ENCODE measurements around the gene DAAM1.

The DAAM1 gene

DNA sequence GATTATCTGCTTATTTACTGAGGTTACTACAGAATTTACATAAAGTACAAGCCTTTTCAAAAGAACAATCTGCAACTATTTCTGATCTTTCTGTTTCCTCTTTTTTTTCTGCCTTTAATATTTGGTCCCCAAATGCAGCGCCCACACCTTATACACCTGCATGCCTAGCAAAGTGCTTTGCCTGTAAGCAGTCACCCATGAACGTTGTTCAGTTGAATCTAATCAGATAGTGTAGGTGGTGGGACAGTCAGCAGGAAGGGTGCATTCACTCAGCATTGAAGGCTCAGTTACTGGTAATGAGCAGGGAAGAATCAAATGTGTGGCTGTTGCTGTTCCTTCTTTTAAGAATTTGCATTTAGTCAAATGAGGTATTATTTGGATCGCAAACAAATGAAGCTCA is 168.3 kb downstream of the DAAM1 start:
- TF ChIP-seq, protein P1, sequence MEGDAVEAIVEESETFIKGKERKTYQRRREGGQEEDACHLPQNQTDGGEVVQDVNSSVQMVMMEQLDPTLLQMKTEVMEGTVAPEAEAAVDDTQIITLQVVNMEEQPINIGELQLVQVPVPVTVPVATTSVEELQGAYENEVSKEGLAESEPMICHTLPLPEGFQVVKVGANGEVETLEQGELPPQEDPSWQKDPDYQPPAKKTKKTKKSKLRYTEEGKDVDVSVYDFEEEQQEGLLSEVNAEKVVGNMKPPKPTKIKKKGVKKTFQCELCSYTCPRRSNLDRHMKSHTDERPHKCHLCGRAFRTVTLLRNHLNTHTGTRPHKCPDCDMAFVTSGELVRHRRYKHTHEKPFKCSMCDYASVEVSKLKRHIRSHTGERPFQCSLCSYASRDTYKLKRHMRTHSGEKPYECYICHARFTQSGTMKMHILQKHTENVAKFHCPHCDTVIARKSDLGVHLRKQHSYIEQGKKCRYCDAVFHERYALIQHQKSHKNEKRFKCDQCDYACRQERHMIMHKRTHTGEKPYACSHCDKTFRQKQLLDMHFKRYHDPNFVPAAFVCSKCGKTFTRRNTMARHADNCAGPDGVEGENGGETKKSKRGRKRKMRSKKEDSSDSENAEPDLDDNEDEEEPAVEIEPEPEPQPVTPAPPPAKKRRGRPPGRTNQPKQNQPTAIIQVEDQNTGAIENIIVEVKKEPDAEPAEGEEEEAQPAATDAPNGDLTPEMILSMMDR (conservative IDR thresholded peaks at IDR 0.05; ENCODE audit: low read depth, low read length), result no peak
- DNase-seq (ENCODE audit: low read depth), result no peak
- no peak overlapping the region for H3K4me3 ChIP-seq (ENCODE audit: low read depth, low read length)

DNA sequence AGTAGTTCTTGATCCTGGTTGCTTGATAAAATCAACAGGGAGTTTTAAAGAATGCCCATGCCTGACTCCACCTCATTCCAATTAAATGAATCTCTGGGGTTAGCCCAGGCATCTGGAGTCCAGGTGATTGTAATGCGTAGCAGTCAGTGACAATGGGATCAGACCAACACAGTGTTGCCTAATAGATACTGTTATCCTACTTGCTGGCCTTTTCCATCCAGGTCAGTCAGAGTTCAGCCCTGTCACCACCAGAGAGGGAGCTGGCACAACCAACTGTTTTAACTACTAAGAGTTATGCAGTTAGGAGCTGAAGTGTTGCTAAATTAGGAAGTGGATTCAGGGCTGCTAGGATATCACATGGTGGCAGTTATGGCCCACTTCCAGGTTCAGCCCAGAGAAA is 169.6 kb downstream of the DAAM1 start:
- peak; percentile 79 for DNase-seq (ENCODE audit: low read depth)
- no peak overlapping the region for H3K4me3 ChIP-seq (ENCODE audit: low read depth, low read length)
- TF ChIP-seq, protein P1 (conservative IDR thresholded peaks at IDR 0.05; ENCODE audit: low read depth, low read length), result no peak

DNA sequence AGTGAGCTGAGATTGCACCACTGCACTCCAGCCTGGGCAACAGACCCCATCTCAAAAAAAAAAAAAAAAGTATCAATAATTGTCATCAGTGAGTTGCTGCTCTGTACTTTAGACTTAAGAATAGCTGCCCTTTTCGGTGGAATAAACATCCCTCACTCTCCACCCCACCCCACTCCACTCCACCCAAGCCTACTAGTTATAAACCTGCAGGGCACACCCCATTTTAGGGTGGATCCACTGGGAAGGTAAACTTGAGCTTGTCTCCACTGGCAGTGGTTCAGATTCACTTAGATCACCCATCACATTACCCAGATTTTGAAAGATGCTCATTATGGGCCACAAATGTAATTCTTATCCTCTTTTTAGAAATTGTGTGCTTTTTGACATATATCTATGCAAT is 170.3 kb downstream of the DAAM1 start:
- DNase-seq (ENCODE audit: low read depth), result no peak
- no peak overlapping the region for H3K4me3 ChIP-seq (ENCODE audit: low read depth, low read length)
- TF ChIP-seq, protein P1 (conservative IDR thresholded peaks at IDR 0.05; ENCODE audit: low read depth, low read length), result no peak

DNA sequence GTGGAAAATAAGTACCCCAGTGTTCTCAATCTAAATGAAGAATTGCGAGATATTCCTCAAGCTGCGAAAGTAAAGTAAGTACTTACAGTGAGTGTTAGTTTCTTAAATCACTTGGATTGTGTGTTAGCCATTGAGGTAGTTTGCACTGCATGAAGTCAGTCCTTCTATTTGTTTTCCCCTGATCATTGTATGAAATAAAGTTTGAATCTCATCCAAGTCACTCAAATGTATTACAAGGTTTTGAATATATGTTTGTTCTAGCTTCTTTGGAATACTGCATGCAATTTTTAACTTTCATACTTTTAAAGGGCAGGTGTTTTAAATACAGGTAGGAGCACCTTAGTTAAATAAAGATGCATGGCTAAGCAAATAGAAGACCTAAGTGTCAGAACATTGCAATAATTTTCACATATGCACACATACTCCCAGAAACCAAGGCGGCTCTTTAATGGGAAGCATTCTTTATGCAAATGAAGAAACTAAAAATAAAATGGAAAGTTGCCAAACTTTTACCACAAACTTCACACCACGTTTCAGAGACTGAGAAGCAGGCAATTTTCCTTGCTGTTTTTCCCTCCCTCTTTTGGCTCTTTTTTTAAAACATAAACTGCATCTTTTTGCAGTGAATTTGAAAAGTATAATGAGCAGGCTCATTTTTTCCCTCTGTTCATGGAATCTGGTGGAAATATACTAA is 171.1 kb downstream of the DAAM1 start:
- TF ChIP-seq, protein P1 (conservative IDR thresholded peaks at IDR 0.05; ENCODE audit: low read depth, low read length), result no peak
- DNase-seq (ENCODE audit: low read depth), result peak; percentile 49
- H3K4me3 ChIP-seq (ENCODE audit: low read depth, low read length), result no peak overlapping the region

DNA sequence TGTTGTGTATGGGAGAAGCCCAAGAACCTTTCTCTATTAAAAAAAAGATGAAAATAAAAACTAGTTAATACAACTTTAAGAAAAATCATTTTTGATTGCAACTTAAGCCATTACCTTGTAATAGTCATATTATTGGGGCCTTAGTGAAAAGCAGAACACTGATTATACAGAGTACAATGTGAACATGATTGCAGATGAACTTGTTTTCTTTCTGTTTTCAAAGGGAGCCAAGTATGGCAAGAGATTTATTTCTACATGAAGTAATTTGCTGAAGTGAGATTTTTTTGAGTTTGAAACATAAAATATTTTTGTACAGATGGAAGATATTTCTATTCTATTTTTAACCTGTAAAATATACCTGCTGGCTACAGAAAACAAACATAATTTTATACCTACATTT is 171.8 kb downstream of the DAAM1 start:
- H3K4me3 ChIP-seq (ENCODE audit: low read depth, low read length), result no peak overlapping the region
- DNase-seq (ENCODE audit: low read depth), result no peak
- TF ChIP-seq, protein P1 (conservative IDR thresholded peaks at IDR 0.05; ENCODE audit: low read depth, low read length), result no peak

DNA sequence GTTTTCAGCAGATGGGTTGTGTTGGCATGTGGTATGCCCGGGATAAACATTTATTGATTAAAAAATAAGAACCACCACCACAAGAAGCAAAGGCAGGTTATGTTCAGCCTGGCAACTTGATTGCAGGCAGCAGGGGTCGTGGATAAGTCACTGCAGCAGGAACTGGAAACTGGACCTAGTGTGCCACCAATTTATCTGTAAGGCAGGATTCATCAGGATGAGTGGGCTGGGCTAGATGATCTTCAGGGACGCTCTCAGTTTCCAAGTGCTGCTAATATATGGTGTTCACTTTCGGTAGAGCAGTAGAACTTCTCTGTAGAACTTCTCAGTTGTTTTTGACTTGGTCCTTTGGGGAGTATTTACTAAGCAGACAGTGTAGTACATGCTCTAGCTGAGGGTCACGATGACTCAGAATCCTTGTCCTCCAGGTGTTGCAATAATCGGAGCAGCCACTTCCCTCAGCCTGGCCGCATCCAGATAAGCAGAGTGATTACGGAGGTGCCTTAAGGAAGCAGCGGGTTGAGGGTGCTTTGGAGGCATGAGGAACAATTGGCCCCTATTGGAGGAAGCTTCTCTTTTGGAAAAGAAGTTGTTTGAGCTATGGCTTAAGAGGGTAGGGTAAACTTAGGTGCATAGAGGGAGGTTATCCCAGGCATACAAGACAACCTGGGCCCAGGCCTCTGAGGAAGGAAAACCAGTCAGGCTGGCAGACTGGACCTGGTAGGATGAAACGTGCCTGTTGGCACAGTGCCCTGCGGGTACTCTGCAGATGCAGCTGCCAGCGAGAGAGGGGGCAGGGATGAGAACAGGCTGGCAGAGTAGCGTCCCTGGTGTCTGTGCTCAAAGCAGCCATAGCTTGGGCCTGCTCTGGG is 172.7 kb downstream of the DAAM1 start:
- TF ChIP-seq, protein P1 (conservative IDR thresholded peaks at IDR 0.05; ENCODE audit: low read depth, low read length), result no peak
- H3K4me3 ChIP-seq (ENCODE audit: low read depth, low read length), result no peak overlapping the region
- peak; percentile 96 for DNase-seq (ENCODE audit: low read depth)

Measured in choroid plexus epithelial cell (primary cell).